GM20431 (cell line): ENCODE data around the gene ERCC6.

Source experiments
- in situ Hi-C: fragments of 300-500 bp; cut with MseI, MboI; formaldehyde crosslinking; loops from one replicate; pipeline ENCODE4 v1.15.0; 2020; ENCODE audit warnings: low sequenced_read_pairs; ENCODE audit not compliant: unreplicated experiment

Gene ERCC6

DNA sequence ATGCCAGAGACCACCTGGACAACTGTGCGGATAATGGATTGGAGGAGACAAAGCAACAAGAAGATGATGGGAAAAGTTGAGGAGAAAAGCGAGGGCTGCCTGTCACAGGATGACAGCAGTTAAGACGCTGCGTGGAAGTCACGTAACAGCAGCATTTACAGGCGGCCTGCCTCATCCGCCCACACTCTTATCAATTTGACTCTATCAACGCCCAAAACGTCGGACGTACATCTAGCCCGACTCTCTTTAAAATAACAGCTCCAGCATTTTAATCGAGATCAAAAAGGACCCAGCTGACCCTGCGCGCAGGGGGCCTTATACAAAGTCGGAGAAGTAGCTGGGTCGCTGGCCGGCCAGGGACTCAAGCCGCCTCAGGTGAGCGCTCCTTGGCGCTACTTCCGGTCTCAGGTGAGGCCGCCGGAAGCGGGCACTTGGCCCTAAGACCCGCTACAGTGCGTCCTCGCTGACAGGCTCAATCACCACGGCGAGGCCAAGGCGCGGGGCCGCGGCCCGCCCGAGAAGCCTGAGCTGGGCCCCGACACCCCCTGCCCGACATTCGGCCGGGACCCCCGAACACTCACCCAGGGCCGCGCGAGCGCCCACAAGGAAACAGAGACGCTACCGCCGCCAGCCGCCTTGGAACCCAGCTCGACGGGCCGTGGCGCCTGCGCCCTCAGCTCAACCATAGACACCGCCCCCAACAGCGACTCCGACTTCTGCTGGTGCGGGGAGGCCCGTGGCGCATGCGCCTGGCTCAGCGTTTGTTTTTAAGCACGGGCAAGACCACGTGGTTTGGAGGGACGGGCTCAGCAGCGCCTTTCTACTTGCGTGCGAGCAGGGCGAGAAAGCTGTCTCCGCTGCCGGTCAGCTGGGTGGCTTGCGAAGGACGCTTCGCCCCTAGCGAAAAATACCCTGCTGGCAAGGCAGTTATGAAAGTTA lies at the start of gene ERCC6:
Gene ERCC6, minus strand, starts transcription at position 741 of the 939 bp plus-strand sequence.
- in situ Hi-C loops, result no loop called here

DNA sequence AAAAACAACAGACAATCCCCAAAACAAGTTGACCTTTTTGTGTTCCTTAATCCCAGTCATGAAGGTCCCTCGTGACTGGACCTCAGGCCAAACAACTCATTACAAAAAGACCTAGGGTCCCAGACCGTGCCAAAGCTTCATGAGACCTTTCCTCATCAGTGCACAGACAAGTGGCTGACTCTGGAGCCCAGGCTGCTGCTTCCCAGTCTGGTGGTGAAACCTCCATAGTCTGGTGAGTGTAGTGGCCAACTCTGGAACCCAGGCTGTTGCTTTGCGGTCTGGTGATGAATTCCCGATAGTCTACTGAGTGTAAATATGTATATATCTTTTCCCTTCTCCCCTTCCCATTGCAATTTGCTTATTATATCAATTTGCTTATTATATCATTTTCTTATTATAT lies 49.1 kb upstream of the ERCC6 start:
- in situ Hi-C loops, result loop anchor here (25.0 kb wide), 1 partner anchor 624 kb away; no protein-coding TSS in a partner anchor

DNA sequence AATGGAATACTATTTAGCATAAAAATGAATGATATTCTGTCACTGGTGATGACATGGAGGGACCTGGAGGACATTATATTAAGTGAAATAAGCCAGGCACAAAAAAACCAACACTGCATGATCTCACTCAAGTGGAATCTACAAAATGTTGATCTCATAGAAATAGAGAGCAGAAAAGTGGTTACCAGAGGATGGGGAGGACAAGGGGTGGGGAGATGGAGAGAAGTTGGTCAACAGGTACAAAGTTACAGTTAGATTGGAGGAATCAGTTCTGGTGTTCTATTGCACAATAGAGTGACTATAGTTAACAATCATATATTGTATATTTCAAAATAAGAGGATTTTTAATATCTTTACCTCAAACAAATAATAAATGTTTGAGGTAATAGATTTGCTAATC lies 46.5 kb upstream of the ERCC6 start:
- in situ Hi-C loops, result loop anchor here (25.0 kb wide), 1 partner anchor 627 kb away; no protein-coding TSS in a partner anchor

DNA sequence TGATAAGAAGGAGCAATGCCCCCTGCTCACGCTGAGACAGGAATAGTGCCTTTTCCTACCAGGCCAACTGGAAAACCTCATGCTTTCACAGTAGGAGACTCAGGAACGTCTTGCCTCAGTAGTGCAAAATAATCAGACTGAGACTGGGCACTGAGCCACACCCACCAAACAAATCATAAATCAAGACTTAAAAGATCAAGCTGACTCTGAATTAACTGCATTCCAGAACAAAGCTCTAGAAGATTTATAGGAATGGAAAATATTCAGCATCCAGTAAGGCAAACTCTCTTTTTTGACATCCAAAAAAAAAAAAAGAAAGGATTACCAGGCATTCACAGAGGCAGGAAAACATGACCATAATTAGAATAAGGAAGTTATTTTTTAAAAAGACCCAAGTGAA lies 40.7 kb upstream of the ERCC6 start:
- in situ Hi-C loops, result loop anchor here (25.0 kb wide), 1 partner anchor 633 kb away; no protein-coding TSS in a partner anchor

DNA sequence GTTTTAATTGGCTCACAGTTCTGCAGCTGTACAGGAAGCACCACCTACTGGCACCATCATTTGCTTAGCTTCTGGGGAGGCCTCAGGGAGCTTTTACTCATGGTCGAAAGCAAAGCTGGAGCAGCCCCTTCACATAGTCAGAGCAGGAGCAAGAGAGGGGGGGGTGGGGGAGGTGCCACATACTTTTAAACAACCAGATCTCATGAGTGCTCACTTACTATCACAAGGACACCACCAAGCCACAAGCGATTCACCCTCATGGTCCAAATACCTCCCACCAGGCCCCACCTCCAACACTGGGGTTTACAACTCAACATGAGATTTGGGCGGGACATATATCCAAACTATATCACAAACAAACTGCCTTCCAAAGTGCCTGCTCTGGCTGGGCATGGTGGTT lies 39.5 kb upstream of the ERCC6 start:
- in situ Hi-C loops, result loop anchor here (25.0 kb wide), 1 partner anchor 634 kb away; no protein-coding TSS in a partner anchor

DNA sequence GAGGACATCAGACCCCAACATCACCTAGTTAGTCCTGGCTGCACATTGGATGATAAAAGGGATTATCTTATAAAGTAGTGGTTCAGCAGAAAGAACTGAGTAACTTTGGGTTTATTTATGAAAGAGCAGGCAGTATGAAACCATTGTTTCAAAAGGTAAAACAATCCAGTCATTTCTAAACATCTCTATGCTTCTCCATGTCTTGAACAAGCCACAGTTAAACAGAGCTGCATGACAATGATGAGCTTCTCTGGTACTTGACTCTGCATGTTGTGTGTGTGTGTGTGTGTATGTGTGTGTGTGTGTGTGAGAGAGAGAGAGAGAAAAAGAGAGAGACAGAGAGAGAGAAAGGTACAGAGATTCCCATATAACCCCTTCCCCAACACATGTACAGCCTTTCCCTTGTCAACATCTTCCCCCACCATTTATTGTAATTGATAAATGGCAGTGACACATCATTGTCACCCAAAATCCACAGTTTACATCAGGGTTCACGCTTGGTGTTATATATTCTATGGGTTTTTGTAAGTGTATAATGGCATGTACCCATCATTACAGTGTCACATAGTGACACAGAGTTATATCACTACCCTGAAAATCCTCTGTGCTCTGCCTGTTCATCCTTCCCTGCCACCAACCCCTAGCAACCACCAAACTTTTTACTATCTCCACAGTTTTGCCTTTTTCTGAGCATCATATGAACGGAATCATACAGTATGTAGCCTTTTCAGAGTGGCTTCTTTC lies 38.4 kb upstream of the ERCC6 start:
- in situ Hi-C loops, result loop anchor here (25.0 kb wide), 1 partner anchor 635 kb away; no protein-coding TSS in a partner anchor

DNA sequence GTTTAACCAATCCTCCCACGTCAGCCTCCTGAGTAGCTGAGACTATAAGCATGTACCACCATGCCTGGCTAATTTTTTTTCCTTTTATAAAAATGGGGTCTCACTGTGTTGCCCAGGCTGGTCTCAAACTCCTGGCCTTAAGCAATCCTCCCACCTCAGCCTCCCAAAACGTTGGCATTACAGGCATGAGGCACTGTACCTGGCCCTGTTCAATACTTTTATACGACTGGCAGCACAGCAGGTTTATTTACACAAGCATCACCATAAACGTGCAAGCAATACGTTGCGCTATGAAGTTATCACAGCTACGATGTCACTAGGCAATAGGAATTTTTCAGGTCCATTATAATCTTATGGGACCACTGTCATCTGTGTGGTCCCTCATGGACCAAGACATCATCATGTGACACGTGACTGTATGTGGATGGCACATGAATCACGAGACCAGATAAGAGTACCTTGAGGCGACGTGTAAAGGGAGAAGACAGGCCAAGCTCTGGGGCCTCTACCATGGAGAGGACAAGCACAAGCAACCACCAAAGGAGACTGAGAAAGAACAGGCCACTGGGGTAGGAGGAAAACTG lies 36.7 kb upstream of the ERCC6 start:
- in situ Hi-C loops, result loop anchor here (25.0 kb wide), 1 partner anchor 637 kb away; no protein-coding TSS in a partner anchor

DNA sequence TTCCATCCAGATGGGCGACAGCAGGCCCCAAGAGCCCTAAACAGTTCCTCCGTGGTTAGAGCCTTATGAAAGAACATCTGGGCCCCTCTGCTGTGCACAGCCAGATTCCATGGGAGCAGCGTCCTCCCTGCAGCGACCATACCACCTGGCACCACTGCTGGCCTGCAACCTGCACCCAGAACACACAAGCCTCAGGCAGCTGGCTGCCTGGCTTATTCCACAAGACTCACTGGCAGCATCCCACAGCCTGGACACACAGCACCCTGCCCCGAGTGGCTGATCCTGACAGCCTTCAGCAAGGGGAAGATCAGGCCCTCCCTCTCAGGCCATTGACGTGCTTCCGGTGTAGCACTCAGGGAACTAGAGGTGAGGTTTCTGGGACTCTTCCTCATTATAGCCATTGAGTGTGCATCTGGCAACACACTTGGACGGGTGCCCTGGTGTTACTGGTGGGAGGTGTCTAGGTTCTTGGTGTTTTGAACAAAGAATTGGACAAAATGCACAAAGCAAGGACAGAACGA lies 33.7 kb upstream of the ERCC6 start:
- in situ Hi-C loops, result no loop called here

DNA sequence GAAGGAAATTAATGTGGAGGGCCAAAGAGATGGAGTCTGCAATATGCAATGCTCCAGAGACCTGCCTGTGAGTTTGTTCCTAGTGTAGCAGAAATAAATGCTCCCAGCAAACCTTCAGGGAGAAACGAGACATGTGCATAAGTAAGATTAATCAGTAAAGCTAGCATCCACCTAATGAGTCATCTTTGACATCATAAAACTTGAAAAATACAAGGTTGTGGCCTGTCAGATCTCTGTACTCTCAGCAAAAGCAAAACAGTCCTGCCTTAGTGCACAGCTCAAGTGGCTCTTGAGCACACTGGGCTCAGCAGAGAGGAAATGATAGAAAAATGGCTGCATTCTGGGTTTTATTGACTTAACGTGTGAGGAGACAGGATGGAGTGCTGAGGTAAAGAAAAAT lies 32.5 kb upstream of the ERCC6 start:
- in situ Hi-C loops, result no loop called here

DNA sequence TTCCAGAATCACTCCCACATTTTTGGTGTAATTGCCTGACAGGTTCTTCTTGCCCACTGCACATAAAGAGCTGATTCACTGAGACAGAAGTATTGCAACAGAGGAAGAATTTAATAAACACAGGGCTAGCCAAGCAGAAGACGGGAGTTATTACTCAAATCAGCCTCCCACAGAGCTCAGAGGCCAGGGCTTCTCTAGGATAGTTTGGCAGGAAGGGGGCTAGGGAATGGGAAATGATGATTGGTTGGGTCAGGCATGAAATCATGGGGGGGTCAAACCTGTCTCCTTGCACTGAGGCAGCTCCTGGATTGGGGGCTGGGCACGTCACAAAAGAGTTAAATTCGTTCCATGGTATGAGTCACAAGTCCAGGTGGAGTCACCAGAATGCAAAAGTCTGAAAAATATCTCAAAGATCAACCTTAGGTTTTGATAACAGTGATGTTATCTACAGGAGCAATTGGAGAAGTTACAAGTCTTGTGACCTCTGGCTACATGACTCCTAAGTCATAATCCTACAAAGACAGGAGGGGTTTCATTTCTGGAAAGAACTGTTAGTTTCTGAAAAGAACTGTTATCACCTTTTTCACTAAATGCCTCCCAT lies 30.2 kb upstream of the ERCC6 start:
- in situ Hi-C loops, result no loop called here

DNA sequence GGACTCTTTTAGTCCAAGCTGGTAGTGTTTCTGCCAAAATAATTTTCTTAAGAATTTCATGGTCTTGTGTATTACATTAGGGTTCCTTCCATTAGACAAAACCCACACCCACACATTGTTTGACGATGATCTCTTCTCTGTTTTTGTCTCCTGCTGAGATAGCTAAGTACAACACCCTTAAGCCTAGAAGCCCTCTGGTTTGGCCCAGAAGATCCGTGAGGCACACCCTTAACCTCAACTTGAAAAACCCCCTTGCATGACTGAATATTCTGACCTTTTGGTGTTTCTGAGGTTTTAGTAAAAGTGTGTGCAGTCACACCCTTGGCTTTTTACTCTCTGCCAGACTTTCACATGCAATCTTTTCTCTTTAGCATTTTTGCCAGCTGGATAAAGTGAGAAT lies 29.3 kb upstream of the ERCC6 start:
- in situ Hi-C loops, result no loop called here

DNA sequence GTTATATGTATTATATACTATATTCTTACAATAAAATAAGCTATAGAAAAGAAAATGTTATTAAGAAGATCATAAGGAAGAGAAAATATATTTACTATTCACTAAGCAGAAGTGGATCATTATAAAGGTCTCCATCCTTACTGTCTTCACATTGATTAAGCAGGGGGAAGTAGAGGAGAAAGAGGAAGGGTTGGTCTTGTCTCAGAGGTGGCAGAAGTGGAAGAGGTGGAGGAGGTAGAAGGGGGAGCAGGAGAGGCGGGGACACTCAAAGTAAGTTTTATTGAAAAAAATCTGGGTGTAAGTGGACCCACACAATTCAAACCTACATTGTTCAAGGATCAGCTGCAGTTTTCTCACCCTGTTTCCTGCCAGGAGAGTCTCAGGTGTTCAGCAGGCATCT lies 28.9 kb upstream of the ERCC6 start:
- in situ Hi-C loops, result no loop called here

DNA sequence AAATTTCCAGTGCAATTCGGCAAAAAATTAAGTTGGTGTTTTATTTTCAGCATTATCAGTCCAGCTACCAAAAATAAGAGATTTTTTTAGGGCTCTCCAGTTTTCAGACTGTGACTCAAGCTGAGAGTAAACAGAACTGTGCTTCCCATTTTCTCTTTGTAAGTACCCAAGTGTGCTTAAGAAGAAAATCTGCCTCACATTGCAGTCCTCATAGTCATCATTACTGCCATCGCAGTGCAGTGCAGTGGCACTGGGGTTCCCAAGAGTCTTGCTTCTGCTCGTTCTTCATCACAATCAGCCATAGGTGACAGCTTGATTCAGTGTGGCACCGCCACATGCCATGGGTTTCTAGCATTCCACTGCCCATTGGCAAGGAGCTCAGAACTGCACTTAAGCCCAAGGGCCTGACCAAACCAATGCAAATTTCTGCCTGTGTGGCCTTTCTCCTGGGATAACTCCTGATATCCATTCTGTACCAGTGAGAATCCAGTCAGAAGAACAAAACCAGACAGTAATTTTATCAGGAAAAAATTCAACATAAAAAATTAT lies 25.6 kb upstream of the ERCC6 start:
- in situ Hi-C loops, result no loop called here

DNA sequence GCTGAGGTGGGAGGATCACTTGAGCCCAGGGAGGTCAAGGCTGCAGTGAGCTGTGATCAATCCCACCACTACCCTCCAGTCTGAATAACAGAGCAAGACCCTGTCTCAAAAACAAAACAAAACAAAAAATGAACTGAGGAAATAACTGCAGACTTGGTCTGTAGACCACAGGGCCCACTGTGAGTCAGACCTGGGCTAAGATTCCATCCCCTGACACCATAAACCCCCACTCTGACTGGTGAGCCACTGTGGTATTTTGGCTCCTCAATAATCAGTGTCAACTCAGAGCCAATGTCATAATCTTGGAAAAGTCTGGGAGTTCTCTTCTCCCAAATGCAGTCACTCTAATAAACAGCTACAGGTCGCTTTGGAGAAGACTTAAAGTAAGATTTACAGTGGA lies 24.0 kb upstream of the ERCC6 start:
- in situ Hi-C loops, result no loop called here

DNA sequence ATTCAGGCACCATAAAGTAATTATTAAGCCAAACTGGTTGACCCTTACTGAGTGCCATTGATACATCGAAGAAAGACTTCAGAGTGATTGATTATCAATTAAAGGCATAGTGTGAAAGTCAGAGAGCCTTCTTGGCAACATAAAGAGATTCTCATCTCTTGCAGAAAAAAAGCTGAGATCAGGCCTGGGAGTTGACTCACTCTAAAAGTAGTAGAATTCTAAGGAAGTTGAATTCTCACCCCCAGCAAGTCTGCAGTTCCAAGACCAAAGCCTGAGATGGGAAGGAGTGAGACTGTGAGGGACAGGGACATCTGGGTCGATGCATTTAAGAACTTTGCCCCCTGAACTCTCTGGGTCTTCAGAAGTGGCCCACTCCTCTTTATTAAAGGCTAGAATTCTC lies 21.6 kb upstream of the ERCC6 start:
- in situ Hi-C loops, result no loop called here

DNA sequence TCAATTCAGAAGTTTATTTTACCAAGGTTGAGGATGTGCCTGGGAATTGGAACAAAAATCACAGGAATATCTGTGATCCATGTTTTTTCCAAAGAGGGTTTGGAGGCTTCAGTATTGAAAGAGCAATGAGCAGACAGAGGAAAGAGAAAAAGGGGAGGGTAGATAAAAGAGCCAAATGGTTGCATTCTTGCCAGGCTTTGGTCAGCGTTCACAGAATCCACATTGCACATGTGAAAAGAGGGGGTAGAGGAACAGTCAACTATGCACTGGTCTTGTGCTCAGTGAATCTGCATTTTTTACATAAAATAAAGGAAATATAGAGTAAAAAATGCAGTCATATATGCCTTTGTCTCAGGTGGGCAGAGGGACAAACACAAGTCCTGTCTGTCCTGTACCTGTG lies 20.6 kb upstream of the ERCC6 start:
- in situ Hi-C loops, result no loop called here

DNA sequence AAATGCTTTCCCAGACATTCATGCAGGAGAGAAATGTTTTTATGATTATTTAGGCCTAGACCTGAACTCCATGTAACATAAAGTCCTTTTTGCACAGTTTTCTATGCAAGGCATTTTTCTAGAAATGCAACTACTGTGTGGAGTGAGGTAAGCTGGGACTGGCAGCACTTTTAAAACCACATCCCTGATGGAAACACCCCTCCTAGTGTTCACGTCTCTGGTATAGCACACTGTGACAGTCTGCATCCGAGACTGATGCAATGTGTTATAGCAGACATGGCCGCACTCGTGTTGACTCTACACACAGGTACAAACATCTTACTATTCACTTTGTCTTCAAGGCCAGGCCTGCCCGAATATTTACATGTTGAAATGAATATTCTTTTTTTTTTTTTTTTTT lies 19.3 kb upstream of the ERCC6 start:
- in situ Hi-C loops, result no loop called here

DNA sequence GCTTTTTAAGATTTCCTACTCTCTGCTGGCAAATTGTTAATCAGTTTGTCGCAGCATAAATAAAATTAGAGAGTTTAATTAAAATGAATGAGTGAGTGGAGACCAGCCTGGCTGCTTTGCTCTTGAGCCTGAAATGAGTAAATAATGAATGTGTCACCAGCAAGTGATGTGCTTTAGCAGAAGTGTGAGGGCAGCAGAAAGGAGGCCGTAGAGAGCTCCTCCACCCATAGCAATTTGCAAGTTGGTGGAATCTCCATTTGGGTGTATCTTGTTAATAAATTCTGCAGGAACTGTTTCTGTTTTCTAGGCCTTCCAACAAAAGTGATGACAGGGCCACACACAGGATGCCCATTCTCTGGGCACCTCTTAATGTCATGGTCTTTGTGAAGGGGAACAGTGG lies 18.8 kb upstream of the ERCC6 start:
- in situ Hi-C loops, result no loop called here

DNA sequence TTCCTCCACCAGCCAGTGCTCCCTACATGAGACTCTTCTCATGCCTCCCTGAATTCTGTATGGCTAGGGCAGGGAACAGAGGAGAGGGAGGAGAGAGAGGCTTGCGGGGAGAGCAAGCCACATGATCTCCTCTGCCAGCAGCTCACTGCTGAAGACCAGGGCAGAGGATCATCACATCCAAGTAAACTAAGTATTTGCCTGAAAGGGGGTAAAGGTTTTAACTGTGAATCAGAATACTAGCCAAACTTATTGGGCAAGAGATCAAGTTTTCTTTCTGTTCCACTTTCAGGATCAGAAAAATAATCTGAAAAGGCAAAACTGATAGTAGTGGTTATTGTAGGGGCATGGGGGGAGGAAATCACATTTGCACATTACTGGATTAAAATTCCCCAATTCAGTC lies 17.8 kb upstream of the ERCC6 start:
- in situ Hi-C loops, result no loop called here

DNA sequence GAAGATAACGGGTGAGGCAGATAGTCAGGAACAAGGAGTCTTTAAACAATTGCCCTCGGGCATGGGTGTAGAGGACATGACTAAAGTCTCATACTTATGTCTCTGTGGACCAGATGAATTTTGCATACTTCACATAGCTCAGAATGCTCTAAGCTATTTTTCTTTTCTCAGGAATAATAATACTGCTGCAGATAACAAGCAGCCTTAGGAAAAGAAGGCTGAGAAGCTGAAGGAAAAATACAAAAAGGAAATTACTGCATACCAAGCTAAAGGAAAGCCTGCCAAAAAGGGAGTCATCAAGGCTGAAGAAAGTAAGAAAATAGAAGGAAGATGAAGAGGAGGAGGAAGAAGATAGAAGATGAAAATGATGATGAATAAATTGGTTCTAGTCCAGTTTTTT lies 13.4 kb upstream of the ERCC6 start:
- in situ Hi-C loops, result no loop called here
